Stimulated activated naive CD8-positive, alpha-beta T cell treated with anti-CD3 and anti-CD28 coated beads, Interleukin-15, Interleukin-2, amounts not matched to agents 100 U/mL and 50 U/mL, for 24 hours (primary cell): ENCODE measurements around the gene KAT8.
"Not testable (repeated sequence)": the region's sequence is repeated elsewhere in the genome, so short reads cannot be mapped to it uniquely, and the experiment has no call there.

ENCODE experiments used
- ATAC-seq: fragments of 150-1000 bp; cut with Tn5 transposase; one replicate; pipeline ENCODE4 v1.10.0; 2021
- DNase-seq: peaks from one replicate; pipeline ENCODE4 v3.0.0; 2021

The KAT8 gene

DNA sequence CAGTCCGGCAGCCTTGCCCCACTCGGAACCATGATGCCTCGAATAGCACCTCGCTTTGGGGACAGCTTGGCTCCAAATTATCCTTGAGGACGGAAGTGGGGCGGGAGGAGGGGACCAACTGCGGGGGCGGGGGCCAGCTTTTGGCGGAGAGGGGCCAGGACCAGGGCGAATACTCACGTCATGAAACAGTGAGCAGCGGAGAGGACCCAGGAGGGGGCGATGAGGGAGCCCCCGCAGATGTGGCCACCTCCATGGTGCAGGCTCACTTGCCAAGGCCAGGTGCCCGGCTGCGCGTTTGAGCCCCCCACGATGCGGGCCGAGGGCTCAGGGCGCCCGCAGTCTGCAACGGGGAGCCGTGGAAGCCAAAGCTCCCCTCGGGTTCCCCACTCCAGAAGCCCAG is 31.4 kb downstream of the KAT8 start:
- ATAC-seq (no peak), DNase-seq (no peak)

DNA sequence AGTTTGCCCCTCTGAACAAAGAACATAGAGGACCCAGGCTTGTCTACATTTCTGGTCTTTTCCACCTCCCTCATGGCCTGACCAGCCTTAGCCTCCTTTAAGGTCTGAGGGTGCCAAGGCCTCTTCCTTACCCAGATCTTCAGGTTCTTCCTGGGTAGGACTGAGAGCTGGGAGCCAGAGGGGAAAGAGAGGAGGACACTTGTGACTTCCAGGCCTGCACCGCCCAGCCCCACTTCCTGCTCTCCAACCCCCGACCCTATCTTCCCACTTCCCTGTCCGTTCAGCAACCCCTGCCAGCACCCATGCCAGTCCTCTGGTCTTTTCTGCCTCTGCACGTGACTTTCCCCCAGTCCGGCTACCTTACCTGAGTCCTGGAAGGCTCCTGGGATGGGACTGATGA is 31.9 kb downstream of the KAT8 start:
- ATAC-seq: no peak
- DNase-seq: no peak

DNA sequence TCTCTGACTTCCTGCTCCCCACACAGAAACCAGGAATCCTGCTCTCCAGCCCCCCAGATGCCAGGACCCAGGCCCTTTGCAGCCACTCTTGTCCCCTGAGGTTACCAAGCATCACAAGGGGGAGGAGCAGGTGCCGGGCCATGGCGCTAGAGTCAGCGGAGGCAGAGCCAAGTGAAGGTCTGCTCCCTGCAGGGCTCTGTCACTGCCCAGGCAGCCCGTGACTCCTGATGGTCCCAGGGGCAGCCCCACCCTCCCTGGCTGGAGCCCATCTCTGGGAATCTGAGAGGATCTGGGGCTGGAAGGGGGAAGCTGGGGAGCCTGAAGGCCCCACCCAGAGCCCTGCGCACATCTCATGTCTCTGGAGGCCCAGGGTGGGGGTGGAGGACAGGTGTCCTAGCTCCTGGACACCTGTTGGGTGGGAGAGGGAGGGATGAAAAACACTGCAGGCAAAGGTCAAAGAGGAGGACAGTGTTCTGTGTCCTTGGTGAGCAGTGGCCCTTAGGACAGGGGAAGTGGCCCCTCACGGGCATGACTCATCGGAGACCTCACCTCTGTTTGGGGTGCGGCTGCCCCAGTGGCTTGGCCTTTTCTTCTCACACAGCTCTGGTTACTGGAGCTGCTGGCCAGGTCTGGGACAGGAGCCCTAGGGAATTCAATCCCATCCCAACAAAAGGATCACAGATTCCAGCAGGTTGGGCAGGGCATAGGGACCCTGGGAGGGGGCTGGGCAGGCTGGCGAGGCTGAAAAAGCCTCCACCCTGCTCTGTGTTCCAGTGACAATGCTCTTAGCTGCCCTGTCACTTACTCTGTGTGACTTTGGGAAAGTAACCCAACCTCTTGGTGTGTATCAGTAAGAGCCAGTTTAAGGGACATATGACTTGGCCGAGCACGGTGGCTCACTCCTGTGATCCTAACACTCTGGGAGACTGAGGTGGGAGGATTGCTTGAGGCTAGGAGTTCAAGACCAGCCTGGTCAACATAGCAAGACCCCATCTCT is 32.7 kb downstream of the KAT8 start, which contains the start of gene PRSS36:
PRSS36 (minus strand) TSS at position 173 of the 997 bp plus-strand sequence; CDS start at position 142, 31 bp downstream.
- DNase-seq: no peak
- no peak for ATAC-seq

DNA sequence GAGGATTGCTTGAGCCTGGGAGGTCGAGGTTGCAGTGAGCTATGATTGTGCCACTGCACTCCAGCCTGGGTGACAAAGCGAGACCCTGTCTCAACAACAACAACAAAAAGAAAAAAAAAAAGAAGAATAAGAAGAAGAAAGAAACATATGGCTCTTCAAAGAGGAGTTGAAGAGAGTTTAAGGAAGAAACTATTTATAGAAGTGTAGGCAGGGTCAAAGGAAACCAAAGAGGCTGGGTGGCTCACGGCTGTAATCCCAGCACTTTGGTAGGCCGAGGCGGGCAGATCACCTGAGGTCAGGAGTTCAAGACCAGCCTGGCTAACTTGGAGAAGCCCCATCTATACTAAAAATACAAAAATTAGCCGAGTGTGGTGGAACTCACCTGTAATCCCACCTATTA is 33.5 kb downstream of the KAT8 start:
- ATAC-seq, DNase-seq: not testable (repeated sequence)

DNA sequence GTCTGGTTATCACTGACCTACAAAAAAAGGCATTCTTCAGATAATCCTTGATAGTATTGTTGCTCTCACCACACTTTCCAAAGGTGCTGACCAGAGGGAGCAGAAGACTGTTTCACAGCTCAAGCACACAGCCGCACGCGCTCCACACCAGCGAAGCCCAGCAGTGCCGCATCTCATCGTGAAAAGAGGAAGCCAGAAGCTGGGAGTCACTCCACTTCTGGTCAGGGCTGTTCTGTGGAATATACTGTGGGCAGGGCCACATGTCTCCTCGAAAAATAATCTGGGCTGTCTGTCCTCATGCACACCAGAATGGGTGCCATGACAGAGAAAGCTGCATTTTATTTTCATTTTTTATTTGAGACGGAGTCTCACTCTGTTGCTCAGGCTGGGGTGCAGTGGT is 39.7 kb downstream of the KAT8 start:
- no peak for ATAC-seq

DNA sequence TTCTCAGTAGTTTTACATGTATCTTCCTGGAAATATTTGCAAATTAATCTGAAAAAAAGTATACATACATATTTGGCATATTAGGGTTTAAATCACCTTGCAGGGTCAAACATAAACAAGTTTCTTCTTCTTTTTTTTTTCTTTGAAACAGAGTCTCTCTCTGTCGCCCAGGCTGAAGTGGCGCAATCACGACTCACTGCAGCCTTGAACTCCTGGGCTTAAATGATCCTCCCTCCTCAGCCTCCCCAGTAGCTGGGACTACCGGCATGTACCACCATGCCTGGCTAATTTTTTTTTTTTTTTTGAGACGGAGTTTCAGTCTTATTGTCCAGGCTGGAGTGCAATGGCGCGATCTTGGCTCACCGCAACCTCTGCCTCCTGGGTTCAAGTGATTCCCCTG is 49.9 kb downstream of the KAT8 start:
- ATAC-seq: no peak
- DNase-seq: no peak

More for the DNA sequence above, 39.7 kb downstream of the KAT8 start:
- no peak for DNase-seq

DNA sequence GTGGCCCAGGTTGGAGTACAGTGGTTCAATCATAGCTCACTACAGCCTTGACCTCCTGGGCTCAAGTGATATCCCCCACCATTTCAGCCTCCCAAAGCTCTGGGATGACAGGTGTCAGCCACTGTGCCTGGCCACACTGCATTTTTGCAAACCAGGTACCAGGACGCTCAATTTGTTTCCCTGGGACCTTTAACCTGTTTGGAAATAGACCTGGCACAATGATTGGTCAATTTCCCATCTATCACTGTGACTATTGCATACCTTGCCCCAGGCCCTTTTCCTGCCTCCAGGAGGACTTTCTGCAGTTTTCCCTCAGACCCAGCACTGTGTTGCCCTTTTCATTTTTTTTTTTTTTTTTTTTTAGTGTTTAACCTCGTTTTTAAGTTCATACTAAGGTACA is 51.4 kb downstream of the KAT8 start:
- DNase-seq (no peak), ATAC-seq (no peak)

DNA sequence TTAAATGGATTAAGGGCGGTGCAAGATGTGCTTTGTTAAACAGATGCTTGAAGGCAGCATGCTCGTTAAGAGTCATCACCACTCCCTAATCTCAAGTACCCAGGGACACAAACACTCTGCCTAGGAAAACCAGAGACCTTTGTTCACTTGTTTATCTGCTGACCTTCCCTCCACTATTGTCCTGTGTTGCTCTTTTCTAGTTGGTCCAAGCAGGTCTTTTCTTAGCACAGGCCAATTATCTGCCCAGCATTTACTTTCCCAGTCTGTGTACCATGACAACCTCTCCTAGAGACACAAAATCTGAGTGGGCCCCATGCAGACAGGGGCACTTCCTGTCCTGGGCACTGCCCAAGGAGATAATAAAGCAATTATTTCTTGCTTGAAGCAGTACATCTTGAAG is 52.6 kb downstream of the KAT8 start:
- not testable (repeated sequence) for DNase-seq, ATAC-seq

DNA sequence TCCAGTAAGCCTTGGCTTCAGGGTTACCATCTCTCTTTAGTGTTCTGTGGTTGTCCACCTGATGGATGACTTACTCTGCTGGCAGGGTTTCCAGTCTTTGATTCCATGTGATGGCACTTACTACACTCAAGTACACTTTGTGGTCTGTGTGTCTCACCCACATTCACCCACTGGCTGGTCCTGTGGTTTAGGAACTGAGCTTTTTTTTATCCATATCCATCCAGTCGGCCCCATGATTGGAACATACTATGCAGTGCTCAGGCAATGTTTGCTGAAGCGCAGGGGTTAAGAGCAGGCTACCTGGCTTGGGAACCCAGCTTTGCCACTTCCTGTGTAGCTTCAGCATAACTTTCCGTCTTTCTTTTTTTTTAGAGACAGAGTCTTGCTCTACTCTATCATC is 59.7 kb downstream of the KAT8 start:
- DNase-seq (peak; percentile 57), ATAC-seq (peak; percentile 21)

DNA sequence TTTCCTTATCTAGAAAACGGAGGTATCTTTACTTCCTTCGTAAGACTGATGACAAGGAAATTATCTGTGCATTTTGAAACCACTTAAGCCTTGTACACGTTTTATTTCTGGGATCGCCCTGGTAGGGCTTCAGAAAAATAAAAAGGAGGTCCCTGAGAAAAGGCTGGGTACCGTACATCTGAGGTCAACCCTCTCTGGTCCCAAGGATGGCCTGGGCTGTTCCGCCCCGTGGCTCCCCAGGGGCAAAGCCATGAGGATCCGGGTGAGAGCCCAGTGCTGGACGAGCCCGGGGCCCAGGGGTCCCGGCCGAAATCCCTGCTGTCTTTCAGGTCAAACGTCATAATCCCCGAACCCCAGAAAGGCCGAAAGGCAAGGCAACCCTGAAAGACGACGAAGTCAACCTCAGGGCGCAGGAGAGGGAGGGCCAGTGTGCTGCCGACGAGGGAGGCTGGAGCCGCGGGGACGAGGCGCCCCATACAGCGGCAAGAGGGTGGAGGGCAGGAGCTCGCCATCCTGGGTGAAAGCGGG is 61.8 kb downstream of the KAT8 start:
- DNase-seq: no peak
- peak; percentile 1 for ATAC-seq

DNA sequence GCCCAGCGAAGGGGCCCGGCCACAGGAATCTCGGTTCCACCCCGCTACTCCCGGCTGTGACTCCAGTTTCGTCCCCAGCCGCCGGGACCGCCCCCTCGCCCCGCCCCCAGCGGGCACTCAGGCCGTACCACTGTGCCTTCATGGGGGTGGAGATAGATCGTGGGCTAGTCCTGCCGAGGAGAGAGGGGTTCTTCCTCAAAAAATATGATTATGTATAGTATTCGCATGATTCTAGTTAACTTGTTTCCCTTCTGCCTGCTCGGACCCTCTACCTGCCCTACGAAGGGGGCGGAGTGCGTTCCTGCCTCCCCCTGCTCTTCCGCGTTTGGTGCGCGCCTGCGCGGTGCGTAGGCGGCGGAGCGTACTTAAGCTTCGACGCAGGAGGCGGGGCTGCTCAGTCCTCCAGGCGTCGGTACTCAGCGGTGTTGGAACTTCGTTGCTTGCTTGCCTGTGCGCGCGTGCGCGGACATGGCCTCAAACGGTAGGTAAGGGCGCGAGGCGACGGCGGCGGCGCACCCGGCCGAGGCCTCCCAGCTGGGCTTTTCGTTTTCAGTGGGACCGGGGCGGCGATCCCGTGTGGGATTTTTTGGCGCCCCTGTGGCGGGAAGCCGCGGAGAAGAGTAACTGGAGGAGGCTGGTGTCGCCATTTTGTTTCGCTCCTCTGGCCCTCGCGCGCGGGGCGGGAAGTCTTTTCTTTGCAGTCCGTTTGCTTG is 62.4 kb downstream of the KAT8 start, which contains the start of gene FUS:
FUS (plus strand) TSS at position 393 of the 713 bp plus-strand sequence; CDS start at position 469, 76 bp downstream.
- ATAC-seq: peak; percentile 62
- peak; percentile 93 for DNase-seq
